ENCODE measurements around the gene CHRNB2.

Gene CHRNB2

DNA sequence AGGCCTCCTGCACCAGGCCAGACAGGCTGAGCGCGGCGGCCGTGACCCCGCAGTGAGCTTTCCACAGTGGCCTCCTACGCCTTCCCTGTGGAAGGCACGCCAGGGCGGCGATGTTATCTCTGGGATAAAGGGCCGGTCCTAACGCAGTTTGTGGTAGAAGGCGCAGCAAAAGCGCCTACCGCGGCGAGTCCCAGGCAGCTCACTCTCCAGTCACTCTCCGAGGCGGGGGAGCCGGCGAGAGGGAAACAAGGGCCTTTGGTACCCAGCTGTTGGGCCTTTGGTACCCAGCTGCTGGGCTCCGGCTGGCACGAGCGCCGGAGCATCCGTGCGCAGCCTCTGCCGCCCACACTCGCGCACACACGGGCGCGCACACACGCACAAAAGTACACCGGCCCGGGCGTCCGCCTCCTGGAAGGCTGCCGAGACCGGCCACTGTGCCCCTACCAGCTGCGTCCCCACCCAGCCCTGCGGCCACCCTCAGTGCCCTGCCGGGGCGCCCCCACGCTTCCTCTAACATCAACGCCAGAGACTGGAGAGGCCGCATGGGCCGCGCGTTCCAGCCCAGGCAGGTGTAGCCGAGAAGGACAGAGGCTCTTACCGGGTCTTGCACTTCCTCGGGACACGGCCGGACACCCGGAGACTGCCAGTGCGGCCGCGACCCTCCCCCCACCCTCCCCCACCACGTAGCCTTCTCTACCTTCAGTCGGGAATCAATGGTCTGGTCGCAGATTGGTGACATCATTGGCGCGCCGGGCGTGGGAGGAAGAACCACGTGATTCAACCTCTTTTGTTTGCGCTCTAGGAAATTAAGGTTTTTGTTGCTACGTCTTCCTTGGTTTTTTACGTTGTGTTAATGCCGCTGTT is 59.9 kb downstream of the CHRNB2 start:
- POLR2A ChIA-PET (ENCODE audit: low non-redundant PET) = no interaction called here
- CTCF ChIA-PET = no interaction called here
- DNase-seq (ENCODE audit: low spot score) = peak; percentile 85
- peak overlapping the region; percentile 84 for H3K27ac ChIP-seq
- TF ChIP-seq, protein P1, sequence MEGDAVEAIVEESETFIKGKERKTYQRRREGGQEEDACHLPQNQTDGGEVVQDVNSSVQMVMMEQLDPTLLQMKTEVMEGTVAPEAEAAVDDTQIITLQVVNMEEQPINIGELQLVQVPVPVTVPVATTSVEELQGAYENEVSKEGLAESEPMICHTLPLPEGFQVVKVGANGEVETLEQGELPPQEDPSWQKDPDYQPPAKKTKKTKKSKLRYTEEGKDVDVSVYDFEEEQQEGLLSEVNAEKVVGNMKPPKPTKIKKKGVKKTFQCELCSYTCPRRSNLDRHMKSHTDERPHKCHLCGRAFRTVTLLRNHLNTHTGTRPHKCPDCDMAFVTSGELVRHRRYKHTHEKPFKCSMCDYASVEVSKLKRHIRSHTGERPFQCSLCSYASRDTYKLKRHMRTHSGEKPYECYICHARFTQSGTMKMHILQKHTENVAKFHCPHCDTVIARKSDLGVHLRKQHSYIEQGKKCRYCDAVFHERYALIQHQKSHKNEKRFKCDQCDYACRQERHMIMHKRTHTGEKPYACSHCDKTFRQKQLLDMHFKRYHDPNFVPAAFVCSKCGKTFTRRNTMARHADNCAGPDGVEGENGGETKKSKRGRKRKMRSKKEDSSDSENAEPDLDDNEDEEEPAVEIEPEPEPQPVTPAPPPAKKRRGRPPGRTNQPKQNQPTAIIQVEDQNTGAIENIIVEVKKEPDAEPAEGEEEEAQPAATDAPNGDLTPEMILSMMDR (conservative IDR thresholded peaks at IDR 0.05; ENCODE audit: low read depth) = no peak

DNA sequence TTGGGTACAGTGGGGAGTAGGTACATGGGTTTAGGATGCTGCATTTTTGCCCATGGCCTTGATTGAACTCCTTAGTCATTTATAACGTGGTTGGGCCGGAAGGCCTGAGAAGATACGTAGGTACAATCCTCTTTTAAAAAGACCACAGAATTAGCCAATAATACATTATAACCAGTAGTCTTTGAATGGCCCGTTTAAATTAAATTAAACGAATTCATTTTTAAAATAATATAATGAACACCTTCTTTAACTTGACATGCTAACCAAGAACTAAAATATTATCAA is 60.5 kb downstream of the CHRNB2 start:
- peak overlapping the region; percentile 84 for H3K27ac ChIP-seq
- POLR2A ChIA-PET (ENCODE audit: low non-redundant PET) = no interaction called here
- CTCF ChIA-PET = no interaction called here
- TF ChIP-seq, protein P1 (conservative IDR thresholded peaks at IDR 0.05; ENCODE audit: low read depth) = no peak
- DNase-seq (ENCODE audit: low spot score) = no peak

DNA sequence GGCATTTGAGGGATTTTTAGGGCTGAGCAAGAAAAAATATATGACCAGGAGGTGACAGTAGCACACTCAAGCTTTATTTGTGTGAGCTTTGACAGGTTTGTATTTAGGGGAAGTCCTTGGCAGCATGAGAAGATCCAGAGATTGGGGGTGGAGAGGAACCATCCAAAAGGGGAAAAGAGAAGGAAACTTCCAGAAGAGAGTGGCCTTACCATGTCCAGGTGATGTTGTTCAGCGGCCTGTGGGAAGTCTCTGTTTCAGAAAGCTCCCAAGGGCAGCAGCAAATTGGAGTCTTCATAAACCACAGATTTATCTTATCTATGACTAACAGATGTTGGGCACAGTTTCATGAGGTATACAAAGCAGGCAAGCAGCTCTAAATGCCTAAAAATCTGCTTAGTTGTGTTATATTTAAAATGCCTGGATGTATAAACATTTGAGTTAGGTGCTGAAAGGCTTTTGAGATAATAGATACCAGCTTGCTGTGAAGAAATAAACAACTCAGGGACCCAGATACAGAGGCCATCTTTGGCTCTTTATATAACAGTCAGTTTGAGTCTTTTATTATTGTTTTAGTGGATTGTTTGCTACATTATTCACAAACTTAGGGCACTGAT is 61.6 kb downstream of the CHRNB2 start:
- ChIA-PET CTCF (no interaction called here), POLR2A (ENCODE audit: low non-redundant PET) (no interaction called here)
- no peak overlapping the region for H3K27ac ChIP-seq
- TF ChIP-seq, protein P1 (conservative IDR thresholded peaks at IDR 0.05; ENCODE audit: low read depth) = no peak
- DNase-seq (ENCODE audit: low spot score) = no peak

Data from RWPE1 (cell line).